ENCODE measurements around the gene LRRN4. TPM values are rescaled to one million over a fixed set of nuclear protein-coding genes. Genes with fewer than 3 reads are reported as not detected.

LRRN4 gene
- total RNA-seq, 1 donor from 2014 or later, result not detected

GRCh38 chr20:6028818-6029217 is 25.0 kb downstream of the LRRN4 start:
- no peaks in the 10 kb centered on the region for H3K4me1 Mint-ChIP-seq
- H3K9me3 Mint-ChIP-seq, result no peaks in the 10 kb centered on the region
- POLR2A ChIA-PET, result no interaction called here
- intact Hi-C loops (cut with micrococcal nuclease), result no loop called here
- no peak for DNase-seq
- no peaks in the 10 kb centered on the region for H3K27me3 Mint-ChIP-seq
- CTCF ChIA-PET, result no interaction called here
- no peak for ATAC-seq (ENCODE audit: low read depth)
- no peak for TF ChIP-seq CTCF (IDR thresholded peaks at IDR 0.05)
- no peak overlapping the region for H3K27ac Mint-ChIP-seq
- no peak overlapping the region for H3K4me3 Mint-ChIP-seq
- H3K36me3 Mint-ChIP-seq (ENCODE audit: low read depth), result peaks cover 59% of the 10 kb centered on the region

GRCh38 chr20:6026051-6026450 is 27.8 kb downstream of the LRRN4 start:
- TF ChIP-seq CTCF (IDR thresholded peaks at IDR 0.05), result no peak
- intact Hi-C loops (cut with micrococcal nuclease), result no loop called here
- H3K4me3 Mint-ChIP-seq, result no peak overlapping the region
- H3K27me3 Mint-ChIP-seq, result no peaks in the 10 kb centered on the region
- H3K9me3 Mint-ChIP-seq, result no peaks in the 10 kb centered on the region
- POLR2A ChIA-PET, result no interaction called here
- ATAC-seq (ENCODE audit: low read depth), result no peak
- CTCF ChIA-PET, result no interaction called here
- DNase-seq, result no peak
- no peak overlapping the region for H3K27ac Mint-ChIP-seq
- H3K36me3 Mint-ChIP-seq (ENCODE audit: low read depth), result peaks cover 59% of the 10 kb centered on the region
- H3K4me1 Mint-ChIP-seq, result no peaks in the 10 kb centered on the region

GRCh38 chr20:6024768-6025167 is 29.1 kb downstream of the LRRN4 start:
- Mint-ChIP-seq H3K4me3 (no peak overlapping the region), H3K27ac (no peak overlapping the region), H3K36me3 (ENCODE audit: low read depth) (peaks cover 64% of the 10 kb centered on the region), H3K27me3 (no peaks in the 10 kb centered on the region), H3K4me1 (no peaks in the 10 kb centered on the region), H3K9me3 (no peaks in the 10 kb centered on the region)
- DNase-seq (no peak), ATAC-seq (ENCODE audit: low read depth) (no peak)
- ChIA-PET CTCF (no interaction called here), POLR2A (no interaction called here)
- TF ChIP-seq CTCF (IDR thresholded peaks at IDR 0.05), result no peak
- intact Hi-C loops (cut with micrococcal nuclease), result no loop called here

- CTCF ChIA-PET, result no interaction called here
Measured at GRCh38 chr20:6017880-6018279, 36.0 kb downstream of the LRRN4 start.

GRCh38 chr20:6017467-6017866 is 36.4 kb downstream of the LRRN4 start:
- Mint-ChIP-seq H3K27ac (no peak overlapping the region), H3K36me3 (ENCODE audit: low read depth) (peaks cover 69% of the 10 kb centered on the region), H3K27me3 (no peaks in the 10 kb centered on the region), H3K4me1 (no peaks in the 10 kb centered on the region), H3K4me3 (no peak overlapping the region), H3K9me3 (no peaks in the 10 kb centered on the region)
- TF ChIP-seq CTCF (IDR thresholded peaks at IDR 0.05), result no peak
- DNase-seq, result no peak
- no peak for ATAC-seq (ENCODE audit: low read depth)
- ChIA-PET CTCF (no interaction called here), POLR2A (no interaction called here)
- intact Hi-C loops (cut with micrococcal nuclease), result no loop called here

More at GRCh38 chr20:6017880-6018279, 36.0 kb downstream of the LRRN4 start:
- intact Hi-C loops (cut with micrococcal nuclease), result no loop called here
- DNase-seq (no peak), ATAC-seq (ENCODE audit: low read depth) (no peak)
- Mint-ChIP-seq H3K4me3 (no peak overlapping the region), H3K27me3 (no peaks in the 10 kb centered on the region), H3K36me3 (ENCODE audit: low read depth) (peaks cover 68% of the 10 kb centered on the region), H3K27ac (no peak overlapping the region), H3K9me3 (no peaks in the 10 kb centered on the region), H3K4me1 (no peaks in the 10 kb centered on the region)
- POLR2A ChIA-PET, result no interaction called here
- TF ChIP-seq CTCF (IDR thresholded peaks at IDR 0.05), result no peak
